ENCODE measurements around the gene MAMSTR.
"Not testable (repeated sequence)": the region's sequence is repeated elsewhere in the genome, so short reads cannot be mapped to it uniquely, and the experiment has no call there.

MAMSTR gene, protein sequence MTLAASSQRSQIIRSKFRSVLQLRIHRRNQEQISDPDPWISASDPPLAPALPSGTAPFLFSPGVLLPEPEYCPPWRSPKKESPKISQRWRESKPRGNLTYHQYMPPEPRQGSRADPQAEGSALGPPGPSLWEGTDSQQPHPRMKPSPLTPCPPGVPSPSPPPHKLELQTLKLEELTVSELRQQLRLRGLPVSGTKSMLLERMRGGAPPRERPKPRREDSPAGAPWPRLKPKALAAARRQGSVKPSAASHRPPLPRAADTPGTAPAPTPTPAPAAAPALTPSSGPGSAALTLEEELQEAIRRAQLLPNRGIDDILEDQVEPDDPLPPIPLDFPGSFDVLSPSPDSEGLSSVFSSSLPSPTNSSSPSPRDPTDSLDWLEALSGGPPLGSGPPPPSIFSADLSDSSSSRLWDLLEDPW

DNA sequence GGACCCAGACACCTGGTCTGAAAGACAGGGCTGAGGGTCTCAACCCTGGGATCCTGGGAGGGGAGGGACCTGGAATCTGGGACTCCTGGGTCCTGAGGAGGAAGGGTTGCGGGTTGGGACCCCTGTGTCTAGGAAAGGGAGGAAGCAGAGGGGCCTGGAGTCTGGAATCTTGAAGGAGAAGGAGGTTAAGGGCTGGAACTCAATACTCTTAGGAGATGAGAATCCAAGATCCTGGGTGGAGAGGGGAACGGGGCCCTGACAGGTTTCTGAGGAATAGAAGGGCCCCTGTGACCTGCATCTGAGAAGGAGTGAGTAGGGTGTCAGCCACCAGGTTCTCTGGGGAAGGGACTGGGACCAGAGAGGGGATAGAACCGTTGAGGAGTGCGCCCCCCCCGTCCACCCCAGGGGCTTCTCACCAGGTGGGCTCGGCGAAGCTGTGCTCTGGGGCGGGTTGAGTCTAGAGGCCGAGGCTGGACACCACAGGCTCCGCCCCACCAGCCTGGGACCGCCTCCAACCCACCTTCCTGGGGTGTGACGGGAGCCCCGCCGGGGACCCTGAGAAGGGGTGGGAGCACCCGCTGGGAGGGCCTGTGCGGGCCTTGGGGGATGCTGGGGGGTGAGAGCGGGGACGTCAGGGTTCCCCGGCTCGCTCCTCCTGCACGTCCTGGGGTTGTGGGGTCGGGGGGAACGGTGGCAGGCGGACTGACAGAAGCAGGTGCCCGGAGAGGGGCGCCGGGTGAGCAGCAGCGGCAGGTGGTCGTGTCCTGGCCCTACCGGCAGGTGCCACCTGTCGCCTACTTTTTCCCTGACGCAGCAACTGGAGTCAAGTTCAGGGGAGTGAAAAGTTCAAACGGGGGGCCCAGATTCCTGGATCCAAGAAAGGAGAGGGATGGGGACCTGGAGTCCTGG lies at the start of gene MAMSTR:
Gene MAMSTR, minus strand, starts transcription at position 463 of the 909 bp plus-strand sequence. CDS start 694 bp downstream, outside the sequence.
- no peak for DNase-seq (ENCODE audit: low read depth)

DNA sequence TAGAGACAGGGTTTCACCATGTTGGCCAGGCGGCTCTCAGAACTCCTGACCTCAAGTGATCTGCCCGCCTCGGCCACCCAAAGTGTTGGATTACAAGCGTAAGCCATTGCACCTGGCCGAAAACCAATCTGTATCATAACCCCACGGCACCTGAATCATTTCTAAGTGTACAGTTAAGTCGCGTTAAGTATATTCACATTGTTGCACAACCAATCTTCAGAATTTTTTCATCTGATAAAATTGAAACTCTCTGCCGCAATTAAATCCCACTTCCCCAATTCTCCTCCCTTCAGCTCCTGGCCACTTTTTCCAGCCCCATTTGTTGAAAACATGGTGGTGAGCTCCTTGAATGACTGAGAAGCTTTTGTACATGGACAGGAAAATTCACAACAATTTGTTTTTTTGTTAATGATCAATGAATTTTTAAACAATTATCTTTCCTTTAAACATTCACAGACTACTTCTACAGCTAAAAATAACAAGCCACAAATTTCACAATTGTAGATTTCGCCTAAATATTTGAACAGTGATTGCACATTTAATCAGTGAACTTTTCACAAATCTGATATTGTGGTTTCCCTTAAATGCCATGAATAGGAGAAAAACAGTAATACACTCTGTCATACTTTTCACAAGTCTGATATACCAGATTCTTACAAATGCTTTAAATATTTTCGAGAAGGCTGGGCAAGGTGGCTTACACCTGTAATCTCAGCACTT lies 49.6 kb upstream of the MAMSTR start:
- no peak for DNase-seq (ENCODE audit: low read depth)

DNA sequence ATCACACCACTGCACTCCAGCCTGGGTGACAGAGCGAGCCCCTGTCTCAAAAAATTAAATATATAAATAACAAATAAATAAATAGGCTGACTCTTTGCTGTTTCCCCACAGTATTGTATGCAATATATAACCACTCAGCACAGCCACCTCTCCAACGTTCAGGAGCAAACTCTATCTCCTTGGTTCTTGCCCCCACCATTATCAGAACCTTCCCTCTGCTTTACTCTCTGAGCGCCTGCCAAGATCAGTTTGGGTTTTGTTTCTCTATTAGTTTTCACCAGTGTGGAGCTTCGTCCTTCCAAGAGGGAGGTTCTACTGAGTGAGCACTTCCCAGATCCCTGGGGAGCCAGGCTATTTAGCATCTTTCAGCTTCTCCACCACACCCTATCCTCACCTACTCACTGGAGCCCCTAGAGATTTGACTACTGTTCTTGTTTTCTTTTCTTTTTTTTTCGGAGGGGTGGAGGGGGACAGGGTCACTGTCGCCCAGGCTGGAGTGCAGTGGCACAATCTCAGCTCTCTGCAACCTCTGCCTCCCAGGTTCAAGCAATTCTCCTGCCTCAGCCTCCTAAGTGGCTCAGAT lies 48.7 kb upstream of the MAMSTR start:
- not testable (repeated sequence) for DNase-seq (ENCODE audit: low read depth)

DNA sequence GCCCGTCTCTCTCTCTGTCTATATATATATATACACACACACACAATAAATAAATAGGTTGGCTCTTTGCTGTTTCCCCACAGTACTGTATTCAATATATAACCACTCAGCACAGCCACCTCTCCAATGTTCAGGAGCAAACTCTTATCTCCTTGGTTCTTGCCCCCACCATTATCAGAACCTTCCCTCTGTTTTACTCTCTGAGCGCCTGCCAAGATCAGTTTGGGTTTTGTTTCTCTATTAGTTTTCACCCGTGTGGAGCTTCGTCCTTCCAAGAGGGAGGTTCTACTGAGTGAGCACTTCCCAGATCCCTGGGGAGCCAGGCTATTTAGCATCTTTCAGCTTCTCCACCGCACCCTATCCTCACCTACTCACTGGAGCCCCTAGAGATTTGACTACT lies 46.3 kb upstream of the MAMSTR start:
- DNase-seq (ENCODE audit: low read depth): not testable (repeated sequence)

DNA sequence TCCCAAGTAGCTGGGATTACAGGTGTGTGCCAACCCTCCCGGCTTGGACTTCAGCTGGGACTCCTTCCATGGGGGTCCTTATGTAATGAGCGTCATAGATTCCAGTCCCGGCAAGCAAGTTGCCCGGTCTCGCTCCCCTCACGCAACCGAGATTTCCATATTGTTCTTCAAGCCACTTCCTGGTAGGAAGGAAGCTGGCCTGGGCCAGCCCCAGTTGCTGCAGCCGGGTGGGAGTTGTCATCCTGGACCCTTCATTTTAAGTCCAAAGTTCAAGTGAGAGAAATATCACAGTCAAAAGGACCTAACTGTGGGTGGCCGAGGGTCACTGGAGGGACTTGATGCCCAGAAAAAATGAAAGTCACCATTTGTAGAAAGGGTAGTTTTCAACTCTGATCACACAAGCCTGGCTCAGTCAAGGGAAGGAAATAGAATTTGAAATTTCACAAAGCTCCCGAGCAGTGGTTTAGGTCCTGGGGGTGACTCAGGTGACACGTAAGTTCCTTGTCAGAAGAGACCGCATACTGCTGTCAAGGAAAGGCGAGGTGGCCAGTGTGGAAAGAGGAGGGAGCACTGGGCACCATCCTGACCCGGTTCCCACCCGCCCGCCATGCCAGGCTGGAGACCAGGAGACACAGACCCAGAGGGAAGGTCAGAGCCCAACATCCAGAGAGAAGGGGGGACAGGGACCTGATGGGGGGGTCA lies 41.1 kb upstream of the MAMSTR start:
- no peak for DNase-seq (ENCODE audit: low read depth)

DNA sequence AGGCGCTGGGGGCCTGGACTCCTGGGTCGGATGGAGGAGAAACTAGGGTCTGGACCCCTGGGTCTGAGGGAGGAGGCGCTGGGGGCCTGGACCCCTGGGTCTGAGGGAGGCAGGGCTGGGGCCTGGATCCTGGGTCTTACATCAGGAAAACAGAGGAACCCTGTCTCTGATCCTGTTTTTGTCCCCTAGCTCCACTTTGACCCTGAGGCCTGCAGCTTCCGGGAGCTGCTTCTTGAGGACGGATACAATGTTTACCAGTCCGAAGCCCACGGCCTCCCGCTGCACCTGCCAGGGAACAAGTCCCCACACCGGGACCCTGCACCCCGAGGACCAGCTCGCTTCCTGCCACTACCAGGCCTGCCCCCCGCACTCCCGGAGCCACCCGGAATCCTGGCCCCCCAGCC lies 38.2 kb upstream of the MAMSTR start:
- no peak for DNase-seq (ENCODE audit: low read depth)

DNA sequence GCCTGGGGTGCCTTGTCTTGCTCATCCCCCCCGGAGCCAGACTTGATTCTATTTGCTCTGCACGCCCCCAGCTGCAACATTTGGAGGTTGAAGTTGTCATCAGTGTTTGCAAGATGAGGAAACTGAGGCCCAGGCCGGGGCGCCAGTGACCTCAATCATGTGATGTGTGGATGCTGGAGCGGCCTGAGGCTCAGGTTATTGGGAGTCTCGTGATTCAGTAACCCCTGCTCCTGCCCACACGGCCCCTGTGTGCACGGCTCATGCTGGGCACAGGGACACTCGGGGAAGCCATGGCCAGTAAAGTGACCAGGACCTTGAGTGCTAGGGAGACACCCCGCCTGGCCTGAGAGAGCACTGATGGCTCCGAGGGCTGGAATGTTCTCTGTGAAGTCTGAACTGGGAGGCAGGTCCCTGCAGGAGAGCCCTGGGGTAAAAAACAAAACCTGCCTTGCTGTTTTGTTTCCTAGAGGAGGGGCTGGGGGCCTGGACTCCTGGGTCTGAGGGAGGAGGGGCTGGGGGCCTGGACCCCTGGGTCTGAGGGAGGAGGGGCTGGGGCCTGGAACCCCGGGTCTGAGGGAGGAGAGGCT lies 37.7 kb upstream of the MAMSTR start:
- DNase-seq (ENCODE audit: low read depth): no peak

DNA sequence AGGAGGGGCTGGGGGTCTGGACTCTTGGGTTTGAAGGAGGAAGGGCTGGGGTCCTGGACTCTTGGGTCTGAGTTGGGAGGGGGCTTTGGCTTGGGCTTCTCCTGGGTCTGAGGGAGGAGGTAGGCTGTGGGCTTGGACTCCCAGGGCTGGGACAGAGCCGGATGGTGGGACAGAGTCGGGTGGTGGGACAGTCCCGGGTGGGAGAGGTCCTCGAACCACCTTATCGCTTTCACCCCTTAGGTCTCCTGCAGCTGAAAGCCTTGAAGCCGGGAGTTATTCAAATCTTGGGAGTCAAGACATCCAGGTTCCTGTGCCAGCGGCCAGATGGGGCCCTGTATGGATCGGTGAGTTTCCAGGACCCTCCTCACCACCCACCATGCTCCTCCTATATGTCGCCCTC lies 37.2 kb upstream of the MAMSTR start:
- no peak for DNase-seq (ENCODE audit: low read depth)

DNA sequence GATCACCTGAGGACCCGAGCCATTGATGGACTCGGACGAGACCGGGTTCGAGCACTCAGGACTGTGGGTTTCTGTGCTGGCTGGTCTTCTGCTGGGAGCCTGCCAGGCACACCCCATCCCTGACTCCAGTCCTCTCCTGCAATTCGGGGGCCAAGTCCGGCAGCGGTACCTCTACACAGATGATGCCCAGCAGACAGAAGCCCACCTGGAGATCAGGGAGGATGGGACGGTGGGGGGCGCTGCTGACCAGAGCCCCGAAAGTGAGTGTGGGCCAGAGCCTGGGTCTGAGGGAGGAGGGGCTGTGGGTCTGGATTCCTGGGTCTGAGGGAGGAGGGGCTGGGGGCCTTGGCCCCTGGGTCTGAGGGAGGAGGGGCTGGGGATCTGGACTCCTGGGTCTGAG lies 36.7 kb upstream of the MAMSTR start:
- no peak for DNase-seq (ENCODE audit: low read depth)

DNA sequence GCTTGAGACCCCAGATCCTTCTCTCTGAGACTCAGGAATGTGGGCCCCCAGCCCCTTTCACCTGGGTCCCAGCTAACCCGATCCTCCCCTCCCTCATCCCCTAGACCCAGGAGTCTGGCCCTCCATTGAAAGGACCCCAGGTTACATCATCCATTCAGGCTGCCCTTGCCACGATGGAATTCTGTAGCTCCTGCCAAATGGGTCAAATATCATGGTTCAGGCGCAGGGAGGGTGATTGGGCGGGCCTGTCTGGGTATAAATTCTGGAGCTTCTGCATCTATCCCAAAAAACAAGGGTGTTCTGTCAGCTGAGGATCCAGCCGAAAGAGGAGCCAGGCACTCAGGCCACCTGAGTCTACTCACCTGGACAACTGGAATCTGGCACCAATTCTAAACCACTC lies 36.3 kb upstream of the MAMSTR start:
- DNase-seq (ENCODE audit: low read depth): no peak

DNA sequence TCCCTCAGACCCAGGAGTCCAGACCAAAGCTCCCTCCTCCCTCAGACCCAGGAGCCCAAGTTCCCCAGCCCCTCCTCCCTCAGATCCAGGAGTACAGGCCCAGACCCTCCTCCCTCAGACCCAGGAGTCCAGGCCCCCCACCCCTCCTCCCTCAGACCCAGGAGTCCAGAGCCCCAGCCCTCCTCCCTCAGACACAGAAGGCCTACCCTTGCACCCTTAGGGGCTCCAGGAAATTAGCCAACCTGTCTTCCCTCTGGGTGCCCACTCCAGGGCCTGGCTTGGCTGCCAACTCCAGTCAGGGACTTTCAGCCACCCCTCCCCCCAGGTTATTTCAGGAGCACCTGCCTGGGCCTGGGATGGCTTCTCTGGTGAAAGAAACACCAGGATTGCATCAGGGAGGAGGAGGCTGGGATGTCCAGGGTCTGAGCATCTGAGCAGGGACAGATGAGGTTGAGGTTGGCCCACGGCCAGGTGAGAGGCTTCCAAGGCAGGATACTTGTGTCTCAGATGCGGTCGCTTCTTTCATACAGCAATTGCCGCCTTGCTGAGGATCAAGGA lies 35.6 kb upstream of the MAMSTR start, which contains the start of gene FGF21:
Gene FGF21, plus strand, starts transcription at position 441 of the 558 bp plus-strand sequence. CDS start 713 bp downstream, outside the sequence.
- no peak for DNase-seq (ENCODE audit: low read depth)

DNA sequence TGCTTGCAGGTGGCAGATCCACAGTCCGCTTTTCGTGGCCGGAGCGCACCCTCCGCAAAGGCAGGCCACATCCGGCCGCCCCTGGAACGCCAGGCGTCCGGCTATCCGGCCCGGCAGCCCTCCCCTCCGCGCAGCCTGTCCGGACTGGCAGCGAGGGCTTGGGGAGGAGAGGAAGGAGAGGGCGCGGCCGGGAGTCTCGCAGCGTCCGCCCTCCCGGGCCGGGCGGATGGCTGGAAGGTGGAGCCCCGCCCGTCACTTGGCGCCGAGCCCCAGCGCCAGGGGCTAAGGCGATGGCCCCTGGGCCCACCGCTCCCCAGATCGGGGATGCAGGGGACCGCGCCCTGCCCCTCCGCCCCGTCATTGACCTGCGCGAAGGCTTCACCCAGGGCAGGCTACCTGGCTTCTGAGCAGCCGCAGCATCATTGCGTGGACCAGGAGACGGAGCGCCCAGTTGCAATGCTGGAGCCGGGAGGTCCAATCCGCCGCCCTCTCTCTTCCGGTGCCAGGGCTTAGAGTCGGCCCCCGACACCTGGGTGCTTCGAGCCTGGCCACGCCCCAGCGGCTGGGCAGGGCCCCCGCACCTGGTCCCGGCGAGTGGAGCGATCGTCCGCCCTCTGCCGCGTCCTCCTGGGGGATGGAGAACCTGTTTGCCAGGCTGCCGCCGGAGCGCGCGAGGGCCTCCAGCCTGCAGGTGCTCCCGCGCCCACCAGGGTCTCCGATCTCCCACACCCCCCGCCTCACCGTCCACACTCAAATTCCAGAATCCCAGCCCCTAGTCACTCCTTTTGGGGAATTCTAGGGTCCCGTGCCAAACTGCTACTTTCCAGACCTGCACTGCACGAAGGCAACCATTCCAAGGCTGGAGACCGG lies 33.2 kb upstream of the MAMSTR start, which contains the start of gene FUT1:
Gene FUT1, minus strand, starts transcription at position 146 of the 870 bp plus-strand sequence. CDS start 1,360 bp downstream, outside the sequence.
- no peak for DNase-seq (ENCODE audit: low read depth)

DNA sequence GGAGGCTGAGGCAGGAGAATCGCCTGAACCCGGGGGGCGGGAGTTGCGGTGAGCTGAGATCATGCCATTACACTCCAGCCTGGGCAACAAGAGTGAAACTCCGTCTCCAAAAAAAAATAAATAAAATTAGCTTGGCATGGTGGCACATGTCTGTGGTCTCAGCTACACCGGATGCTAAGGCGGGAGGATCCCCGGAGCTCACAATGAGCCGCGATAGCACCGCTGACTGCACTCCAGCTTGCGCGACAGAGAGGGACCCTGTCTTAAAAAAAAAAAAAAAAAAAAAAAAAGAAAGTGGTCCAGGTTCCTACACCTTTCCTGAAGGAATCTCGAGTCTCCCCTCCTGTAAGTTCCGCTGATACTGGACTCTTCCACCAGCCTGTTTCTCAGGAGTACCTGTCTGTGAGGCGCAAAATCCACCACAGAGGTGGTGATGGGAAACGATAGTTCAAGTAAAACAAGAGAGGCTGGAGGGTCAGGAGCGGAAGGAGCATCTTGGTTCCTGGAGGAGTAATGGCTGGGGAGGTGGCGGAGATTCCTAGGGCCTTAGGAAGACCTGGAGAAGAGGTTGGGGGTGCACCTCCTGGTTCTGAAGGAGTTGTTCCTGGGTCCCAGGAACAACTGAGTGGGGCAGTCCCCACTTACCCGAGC lies 32.4 kb upstream of the MAMSTR start:
- DNase-seq (ENCODE audit: low read depth): no peak

DNA sequence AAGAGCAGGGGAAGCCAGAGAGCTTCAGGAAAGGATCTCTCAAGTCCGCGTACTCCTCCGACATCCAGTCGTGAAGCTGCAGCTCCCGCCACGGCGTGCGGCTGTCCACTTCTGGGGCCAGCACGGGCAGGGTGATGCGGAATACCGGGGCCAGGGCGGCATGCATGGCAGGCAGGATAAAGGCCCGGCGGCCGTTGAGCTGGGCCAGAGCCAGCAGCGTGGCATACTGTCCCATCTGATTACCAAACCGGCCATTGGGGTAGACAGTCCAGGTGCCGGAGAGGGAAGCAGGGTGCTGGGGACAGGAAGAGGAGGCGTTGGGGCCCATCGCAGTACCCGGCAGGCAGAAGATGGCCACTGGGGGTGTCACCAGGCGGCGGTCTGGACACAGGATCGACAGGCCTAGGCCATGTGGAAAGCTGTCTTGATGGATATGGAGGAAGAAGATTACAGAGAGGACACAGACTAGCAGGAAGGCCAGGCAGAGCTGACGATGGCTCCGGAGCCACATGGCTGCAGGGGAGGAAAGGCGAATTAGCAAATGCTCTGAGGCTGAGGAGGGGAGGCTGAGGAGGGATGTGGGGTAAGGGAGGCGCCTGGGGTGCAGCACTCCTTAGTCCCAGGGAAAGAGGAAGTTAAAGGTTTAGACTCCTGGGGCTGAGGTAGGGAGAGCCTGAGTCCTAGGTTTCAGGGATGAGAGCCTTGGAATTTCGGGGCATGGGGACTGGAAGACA lies 31.4 kb upstream of the MAMSTR start:
- DNase-seq (ENCODE audit: low read depth): no peak

DNA sequence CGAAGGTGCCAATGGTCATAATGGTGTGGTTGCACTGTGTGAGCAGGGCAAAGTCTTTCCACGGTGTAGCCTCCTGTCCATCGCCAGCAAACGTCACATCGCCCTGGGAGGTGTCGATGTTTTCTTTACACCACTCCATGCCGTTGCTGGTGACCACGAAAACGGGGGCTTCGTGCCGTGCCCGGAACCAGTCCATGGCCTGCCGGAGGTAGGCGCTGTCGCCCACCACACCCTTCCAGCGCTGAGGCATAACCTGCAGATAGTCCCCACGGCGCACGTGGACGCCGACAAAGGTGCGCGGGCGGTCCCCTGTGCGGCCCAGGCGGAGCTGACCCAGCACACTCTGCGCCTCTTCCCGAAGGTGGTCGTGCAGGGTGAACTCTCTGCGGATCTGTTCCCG lies 30.8 kb upstream of the MAMSTR start:
- no peak for DNase-seq (ENCODE audit: low read depth)

DNA sequence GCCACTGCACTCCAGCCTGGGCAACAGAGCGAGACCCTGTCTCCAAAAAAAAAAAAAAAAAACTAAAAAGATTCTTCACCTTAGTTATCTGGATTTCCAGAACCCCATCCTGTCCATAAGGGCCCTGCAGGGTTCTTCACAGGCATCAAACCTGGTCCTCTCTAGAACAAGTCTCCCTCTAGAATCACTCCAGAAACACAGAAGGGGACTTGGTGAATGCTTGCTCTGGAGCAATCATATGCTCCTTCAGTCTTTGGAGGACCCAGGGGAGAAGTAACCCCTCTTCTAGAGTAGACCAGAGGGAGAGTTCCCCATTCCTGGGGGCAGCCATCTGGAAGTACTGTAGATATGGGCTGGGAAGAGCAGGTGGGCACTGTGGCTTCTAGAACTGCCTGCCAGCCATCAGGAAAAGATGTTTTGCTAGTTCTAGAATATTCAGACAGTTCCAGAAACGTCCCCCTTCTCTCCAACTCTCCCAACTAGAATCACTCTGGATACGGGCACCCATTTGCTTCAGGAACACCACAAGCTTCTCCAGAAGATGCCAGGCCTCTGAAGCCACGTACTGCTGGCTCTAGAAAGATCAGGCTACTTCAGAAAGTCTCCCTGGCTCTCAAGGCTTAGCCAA lies 30.2 kb upstream of the MAMSTR start:
- no peak for DNase-seq (ENCODE audit: low read depth)

DNA sequence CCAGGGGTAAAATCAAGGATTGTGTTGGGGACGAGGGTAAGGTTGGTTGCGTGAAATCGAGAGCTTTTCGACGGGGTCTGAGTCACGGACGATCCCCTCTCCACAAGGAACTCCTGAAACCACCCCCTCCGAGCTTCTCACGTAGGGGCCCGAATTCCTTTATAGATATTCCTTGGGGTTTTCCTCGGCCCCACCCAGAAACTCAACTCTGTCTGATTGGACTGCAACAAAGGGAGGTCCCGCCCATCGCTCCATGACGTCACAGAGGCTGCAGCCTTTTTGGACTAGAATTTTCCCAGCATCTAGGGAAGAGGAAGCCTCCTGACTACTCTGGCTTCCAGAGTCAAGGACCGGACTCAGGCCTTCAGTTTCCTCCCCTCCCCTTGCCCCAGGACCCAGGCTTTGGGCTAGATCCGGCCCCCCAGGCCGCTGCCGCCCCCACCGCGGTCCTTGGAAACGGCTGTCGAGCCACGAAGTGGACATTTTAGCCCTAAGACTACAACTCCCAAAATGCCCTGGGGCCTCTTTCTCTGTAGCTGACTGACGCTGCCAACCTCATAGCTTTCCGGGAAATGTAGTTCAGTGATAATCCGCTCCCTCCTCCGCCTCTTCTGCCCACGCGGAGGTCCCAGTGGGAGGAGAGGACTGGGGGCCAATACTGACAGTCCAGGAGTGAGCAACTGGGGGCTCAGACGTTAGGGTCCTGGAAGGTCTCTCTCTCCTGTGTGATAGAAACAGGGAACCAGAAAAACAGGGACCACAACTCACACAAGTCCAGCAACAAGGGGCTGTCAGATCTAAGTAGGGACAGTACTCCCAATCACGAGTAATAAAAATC lies 27.4 kb upstream of the MAMSTR start, which contains the start of gene IZUMO1:
Gene IZUMO1, minus strand, starts transcription at position 172 of the 838 bp plus-strand sequence. CDS start 1,050 bp downstream, outside the sequence.
- DNase-seq (ENCODE audit: low read depth): no peak
